Liver (tissue), 9 donors: ENCODE data around the gene MED6. TPM values are rescaled to one million over a fixed set of nuclear protein-coding genes. Genes with fewer than 3 reads are reported as not detected.

Experiments
- DNase-seq: peaks from one replicate; pipeline ENCODE4 v3.0.0-alpha.2; 2017; ENCODE audit warnings: low spot score
- H3K27ac ChIP-seq, 2 donors: one replicate each; pipeline ENCODE4 v1.7.0; 2013; ENCODE audit warnings: inconsistent platforms in 2 of 2, low read length in 2 of 2, control low read depth in 1 of 2, low read depth in 1 of 2, mild to moderate bottlenecking in 1 of 2
- H3K27me3 ChIP-seq, 4 donors: one replicate each; pipeline versions ENCODE4 v1.6.1 to v1.7.0; 2013; ENCODE audit warnings: low read length in 3 of 4, inconsistent platforms in 1 of 4, mild to moderate bottlenecking in 1 of 4, moderate library complexity in 1 of 4; ENCODE audit not compliant: control insufficient read depth in 4 of 4, insufficient read depth in 4 of 4
- H3K36me3 ChIP-seq, 4 donors: one replicate each; pipeline versions ENCODE4 v1.6.1 to v1.7.0; 2013; ENCODE audit warnings: low read length in 3 of 4, mild to moderate bottlenecking in 3 of 4, low read depth in 1 of 4, moderate library complexity in 1 of 4; ENCODE audit not compliant: control insufficient read depth in 4 of 4, insufficient read depth in 3 of 4
- H3K4me1 ChIP-seq, 4 donors: one replicate each; pipeline versions ENCODE4 v1.6.1 to v1.7.0; 2013; ENCODE audit warnings: low read length in 3 of 4, mild to moderate bottlenecking in 3 of 4, moderate library complexity in 1 of 4; ENCODE audit not compliant: control insufficient read depth in 4 of 4, insufficient read depth in 4 of 4
- H3K4me3 ChIP-seq, 3 donors: one replicate each; pipeline versions ENCODE4 v1.6.1 to v1.7.0; 2013; ENCODE audit warnings: low read length in 3 of 3, control low read depth in 1 of 3, low read depth in 1 of 3, mild to moderate bottlenecking in 1 of 3
- H3K9ac ChIP-seq, 2 donors: one replicate each; pipeline ENCODE4 v1.7.0; 2013; ENCODE audit warnings: low read length in 2 of 2, mild to moderate bottlenecking in 2 of 2, moderate library complexity in 2 of 2, control low read depth in 1 of 2, low read depth in 1 of 2
- H3K9me3 ChIP-seq, 4 donors: one replicate each; pipeline versions ENCODE4 v1.6.1 to v1.7.0; 2013; ENCODE audit warnings: low read length in 3 of 4; ENCODE audit not compliant: control insufficient read depth in 4 of 4
- ATF3 ChIP-seq: IDR thresholded peaks from 2 replicates; pipeline ENCODE4 v1.6.1; 2016; ENCODE audit warnings: antibody characterized with exemption
- CTCF ChIP-seq: fragments of 150-350 bp; IDR thresholded peaks from 2 replicates; pipeline ENCODE4 v1.5.1; 2017; ENCODE audit warnings: improper control_type of control experiment, low read depth, low read length; ENCODE audit not compliant: missing input control
- EGR1 ChIP-seq, 2 donors: IDR thresholded peaks; 2 replicates each; pipeline ENCODE4 v1.6.1; 2016 to 2018; ENCODE audit warnings: antibody characterized with exemption in 2 of 2, low read depth in 2 of 2
- FOXA2 ChIP-seq: IDR thresholded peaks from 2 replicates; pipeline ENCODE4 v1.6.1; 2016; ENCODE audit warnings: antibody characterized with exemption
- GABPA ChIP-seq, 2 donors: IDR thresholded peaks in 1 of 2; conservative IDR thresholded peaks in 1 of 2; 2 replicates each; pipeline ENCODE4 v1.6.1; 2016; ENCODE audit warnings: antibody characterized with exemption in 2 of 2, mild to moderate bottlenecking in 1 of 2, moderate library complexity in 1 of 2
- HNF4A ChIP-seq, 2 donors: conservative IDR thresholded peaks; 2 replicates each; pipeline ENCODE4 v1.6.1; 2016; ENCODE audit warnings: antibody characterized with exemption in 2 of 2, mild to moderate bottlenecking in 2 of 2
- HNF4G ChIP-seq: IDR thresholded peaks from 2 replicates; pipeline ENCODE4 v1.6.1; 2016; ENCODE audit warnings: antibody characterized with exemption
- JUND ChIP-seq, 2 donors: IDR thresholded peaks; 2 replicates each; pipeline ENCODE4 v1.6.1; 2016; ENCODE audit warnings: antibody characterized with exemption in 2 of 2
- MAX ChIP-seq: IDR thresholded peaks from 2 replicates; pipeline ENCODE4 v1.6.1; 2016; ENCODE audit warnings: antibody characterized with exemption
- NR2F2 ChIP-seq: IDR thresholded peaks from 2 replicates; pipeline ENCODE4 v1.6.1; 2016; ENCODE audit warnings: antibody characterized with exemption
- RAD21 ChIP-seq, 2 donors: IDR thresholded peaks; 2 replicates each; pipeline ENCODE4 v1.6.1; 2016; ENCODE audit warnings: antibody characterized with exemption in 2 of 2, mild to moderate bottlenecking in 2 of 2
- REST ChIP-seq: IDR thresholded peaks from 2 replicates; pipeline ENCODE4 v1.6.1; 2016; ENCODE audit warnings: antibody characterized with exemption, mild to moderate bottlenecking
- RXRA ChIP-seq, 2 donors: IDR thresholded peaks; 2 replicates each; pipeline ENCODE4 v1.6.1; 2017 to 2018; ENCODE audit warnings: antibody characterized with exemption in 2 of 2, mild to moderate bottlenecking in 1 of 2
- SP1 ChIP-seq: IDR thresholded peaks from 2 replicates; pipeline ENCODE4 v1.6.1; 2018; ENCODE audit warnings: antibody characterized with exemption, mild to moderate bottlenecking
- TAF1 ChIP-seq: conservative IDR thresholded peaks from 2 replicates; pipeline ENCODE4 v1.6.1; 2016; ENCODE audit warnings: antibody characterized with exemption, mild to moderate bottlenecking
- YY1 ChIP-seq: IDR thresholded peaks from 2 replicates; pipeline ENCODE4 v1.6.1; 2016; ENCODE audit warnings: antibody characterized with exemption, mild to moderate bottlenecking
- ZBTB33 ChIP-seq: IDR thresholded peaks from 2 replicates; pipeline ENCODE4 v1.6.1; 2016; ENCODE audit warnings: antibody characterized with exemption
- WGBS: extraction: QIAGEN DNeasy Blood & Tissue Kit; methylation state at CpG from one replicate; pipeline ENCODE4 v1.1.7; 2013; 5-methylcytosine and 5-hydroxymethylcytosine counted together
- polyA plus RNA-seq, 2 donors: library from polyadenylated mRNA; stranded (reverse) in 1 of 2; unstranded in 1 of 2; fragments of 200-250 nt in 1 of 2; fragments of >200 nt in 1 of 2; fragmentation: Nextera tagmentation in 1 of 2; extraction: Ambion mirVana in 1 of 2; gene quantifications; one replicate each; pipeline versions ENCODE4 v1.2.1 to v1.2.3, GENCODE V29; 2013 to 2015
- total RNA-seq, 2 donors: library from RNA; depleted of rRNA; stranded (reverse); fragments of >200 nt; gene quantifications; one replicate each; pipeline ENCODE4 v1.2.3, GENCODE V29; 2014
- donor health status: healthy.
- donor health status: healthy.
- donor health status: healthy.
- donor health status: healthy.
- donor health status: healthy.

Gene MED6
- total RNA-seq: 10 to 100 TPM; 13.9 to 21.3 TPM
- polyA plus RNA-seq: 10 to 100 TPM; 10.4 to 16.6 TPM

- Histone ChIP-seq H3K27ac (peak within 1 kb of the TSS; percentile 65 to 68), H3K4me1 (peaks cover 4 to 17% (median 14%) of the 10 kb centered on the region in 4 donors), H3K27me3 (no peaks in the 10 kb centered on the region), H3K4me3 (peak within 1 kb of the TSS; percentile 83 to 100 (median 97)), H3K9ac (peak within 1 kb of the TSS; percentile 77 to 98), H3K9me3 (no peaks in the 10 kb centered on the region), H3K36me3 (peaks cover 0 to 9% (median 7%) of the 10 kb centered on the region in 4 donors)
- DNase-seq: peak; percentile 87
- TF ChIP-seq RXRA (IDR thresholded peaks at IDR 0.05) (no peak), RAD21 (IDR thresholded peaks at IDR 0.05) (peak; percentile 21 to 50), CTCF (no peak), TAF1 (no peak), EGR1 (IDR thresholded peaks at IDR 0.05; ENCODE audit: low read depth in 2 of 2) (peak in 1 of 2 donors; percentile 82), HNF4A (conservative IDR thresholded peaks at IDR 0.05) (no peak), HNF4G (no peak), GABPA (IDR thresholded peaks at IDR 0.05 in 1 of 2, conservative IDR thresholded peaks at IDR 0.05 in 1 of 2) (peak; percentile 91 to 97), ATF3 (no peak), ZBTB33 (peak; percentile 36), FOXA2 (no peak), MAX (no peak), SP1 (no peak), JUND (IDR thresholded peaks at IDR 0.05) (no peak), REST (peak; percentile 28), YY1 (peak; percentile 98), NR2F2 (no peak)
- 1% methylated on average over 43 of the region's 43 CpGs for WGBS
Observed at GRCh38 chr14:70600382-70601157, at the start of gene MED6. Gene MED6, minus strand, starts transcription at chr14:70600655. Its CDS starts 18 bp downstream, at chr14:70600637.
